COR-L47 (cell line): ENCODE measurements around the gene DUSP15.

ENCODE experiments used
- DNase-seq: peaks from one replicate; lab custom pipeline; 2025; lab: John Stamatoyannopoulos, UW

Gene DUSP15

GRCh38 chr20:31860390-31861134 is 9.8 kb downstream of the DUSP15 start:
- no peak for DNase-seq

GRCh38 chr20:31859998-31860380 is 10.3 kb downstream of the DUSP15 start:
- no peak for DNase-seq

- no peak for DNase-seq
These were observed 10.9 kb downstream of the DUSP15 start for GRCh38 chr20:31859266-31859997.

- DNase-seq, result no peak
These were observed 11.6 kb downstream of the DUSP15 start for GRCh38 chr20:31858760-31859083.

DNA sequence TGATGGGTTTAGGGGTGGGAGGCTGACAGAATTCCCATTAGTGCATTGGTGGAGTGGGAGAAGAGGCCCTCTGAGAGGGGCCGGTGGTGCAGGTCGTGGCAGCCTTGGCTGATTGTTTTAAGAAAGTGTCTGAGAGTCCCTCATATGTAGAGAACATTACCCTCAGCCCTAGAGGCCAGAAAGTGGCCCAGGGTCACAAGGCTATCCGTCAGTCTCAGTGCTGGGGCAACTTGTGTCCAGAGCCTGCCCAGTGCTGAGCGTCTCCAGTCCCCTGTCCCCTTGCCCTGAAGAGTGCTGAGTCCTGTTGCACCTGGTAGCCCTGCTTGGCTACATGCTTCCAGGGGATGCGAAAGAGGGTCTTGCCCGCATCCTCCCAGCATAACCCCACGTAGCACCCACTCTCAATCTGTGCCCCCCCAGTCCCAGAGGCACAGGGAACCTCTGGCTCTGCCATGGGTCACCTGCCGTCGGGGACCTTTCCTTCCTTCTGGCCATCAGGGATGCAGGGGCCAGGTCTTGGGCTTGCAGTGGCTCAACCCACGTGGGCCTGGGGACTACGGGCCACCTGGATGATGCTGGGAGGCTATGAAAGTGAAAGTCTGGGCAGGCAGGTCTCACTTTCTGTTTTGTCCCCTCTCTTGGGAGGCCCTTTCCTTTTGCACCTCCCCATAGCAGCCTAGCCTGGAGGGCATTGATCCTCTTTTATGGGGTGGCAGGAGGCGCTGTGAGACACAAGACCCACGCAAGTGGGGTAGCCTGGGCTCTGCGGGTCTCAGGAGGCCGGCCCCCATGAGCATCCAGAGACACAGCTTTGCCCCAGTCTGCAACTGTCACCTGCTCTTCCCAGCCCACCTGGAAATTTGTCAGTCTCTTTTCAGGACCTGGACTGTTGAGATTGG is 12.2 kb downstream of the DUSP15 start:
- no peak for DNase-seq

DNA sequence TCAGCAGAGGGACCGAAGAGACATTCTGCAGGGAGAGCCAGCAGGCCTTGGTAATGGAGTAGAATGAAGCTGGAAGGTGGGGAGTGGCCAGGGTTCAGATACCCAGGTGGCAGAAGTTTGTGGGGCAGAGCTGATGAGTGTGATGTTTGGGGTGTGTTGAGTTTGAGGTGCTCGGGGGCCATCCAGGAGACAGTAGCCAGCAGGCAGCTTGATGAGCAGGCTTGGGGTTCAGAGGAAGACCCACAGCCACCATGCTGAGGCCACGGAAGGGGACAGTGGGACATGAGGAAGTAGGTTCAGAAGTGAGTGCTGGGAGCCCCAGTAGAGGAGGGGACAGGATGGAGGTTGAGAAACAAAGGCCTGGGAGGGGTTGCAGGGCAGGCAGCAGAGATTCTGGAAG is 13.8 kb downstream of the DUSP15 start:
- no peak for DNase-seq

- DNase-seq, result no peak
These were observed 16.8 kb downstream of the DUSP15 start for GRCh38 chr20:31853481-31853880.

GRCh38 chr20:31851240-31851955 is 18.9 kb downstream of the DUSP15 start:
- no peak for DNase-seq

GRCh38 chr20:31849306-31849930 is 20.9 kb downstream of the DUSP15 start:
- DNase-seq, result peak; percentile 85

- no peak for DNase-seq
These were observed 22.0 kb downstream of the DUSP15 start for GRCh38 chr20:31848088-31848999.

DNA sequence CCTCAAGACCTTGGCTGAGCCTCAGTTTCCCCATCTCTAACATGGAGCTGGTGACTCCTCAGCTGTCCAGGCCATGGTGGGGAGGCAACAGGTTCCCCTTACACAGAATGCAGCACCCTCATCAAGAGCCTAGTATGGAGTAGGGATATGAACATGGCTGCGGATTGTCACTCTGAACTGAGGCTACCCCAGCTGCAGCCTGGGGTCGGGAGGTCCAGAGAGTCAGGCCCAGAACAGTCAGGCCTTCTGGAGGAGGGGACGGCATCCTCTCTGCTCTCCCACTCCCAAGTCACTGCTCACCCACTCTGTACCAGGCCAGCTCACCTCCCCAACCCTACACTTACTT is 23.6 kb downstream of the DUSP15 start:
- no peak for DNase-seq

DNA sequence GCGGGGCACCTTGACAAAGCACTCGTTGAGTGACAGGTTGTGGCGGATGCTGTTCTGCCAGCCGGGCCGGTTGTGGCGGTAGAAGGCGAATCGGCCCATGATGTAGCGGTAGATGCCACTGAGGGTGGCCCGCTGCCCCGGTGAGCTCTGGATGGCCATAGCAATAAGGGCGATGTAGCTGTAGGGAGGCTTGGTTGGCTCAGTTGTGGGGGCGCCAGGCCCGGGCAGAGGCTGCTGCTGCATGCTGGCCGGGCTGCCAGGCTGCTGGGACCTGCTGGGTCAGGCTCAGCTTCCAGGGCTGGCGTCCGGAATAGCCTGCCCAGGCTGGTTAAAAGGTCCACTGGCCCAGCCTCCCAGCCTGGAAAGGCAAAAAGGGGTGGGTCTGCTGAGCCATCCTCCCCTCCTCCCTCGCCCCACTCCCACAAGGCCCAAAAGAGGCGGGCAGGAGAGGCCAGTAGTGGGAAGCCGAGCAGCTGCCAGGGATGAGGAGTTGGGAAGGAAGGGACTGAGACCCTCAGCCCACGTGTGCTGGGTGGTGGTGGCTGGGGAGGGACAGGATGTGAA is 24.9 kb downstream of the DUSP15 start, which contains the start of gene FOXS1:
FOXS1 (minus strand) TSS at position 305 of the 564 bp plus-strand sequence; CDS start at position 243, 62 bp downstream.
- DNase-seq, result no peak

DNA sequence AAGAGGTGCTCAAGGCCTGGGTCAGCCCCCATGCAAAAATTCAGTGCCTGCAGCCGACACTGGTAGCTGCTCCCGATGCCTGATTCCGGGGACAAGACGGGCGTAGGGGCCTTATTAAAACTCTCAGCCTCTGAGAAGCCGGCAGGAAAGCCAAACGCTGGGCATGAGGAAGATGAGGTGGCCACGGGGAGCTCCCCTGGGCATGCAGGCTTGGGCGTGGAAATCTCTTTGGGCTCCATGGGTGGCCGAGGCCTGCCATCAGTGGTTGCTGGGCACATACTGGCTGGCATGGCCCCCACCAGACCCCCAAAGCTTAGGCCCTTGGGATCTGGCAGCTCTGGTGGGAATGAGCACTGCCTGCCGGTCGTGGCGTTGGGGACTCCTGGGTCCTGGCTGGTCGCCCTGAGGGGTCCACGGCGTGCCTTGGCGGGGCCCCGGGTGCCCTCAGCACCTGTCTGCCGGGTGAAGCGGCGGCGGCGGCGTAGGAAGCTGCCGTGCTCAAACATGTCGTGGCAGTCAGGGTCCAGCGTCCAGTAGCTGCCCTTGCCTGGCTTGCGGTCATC is 25.5 kb downstream of the DUSP15 start:
- DNase-seq, result no peak

DNA sequence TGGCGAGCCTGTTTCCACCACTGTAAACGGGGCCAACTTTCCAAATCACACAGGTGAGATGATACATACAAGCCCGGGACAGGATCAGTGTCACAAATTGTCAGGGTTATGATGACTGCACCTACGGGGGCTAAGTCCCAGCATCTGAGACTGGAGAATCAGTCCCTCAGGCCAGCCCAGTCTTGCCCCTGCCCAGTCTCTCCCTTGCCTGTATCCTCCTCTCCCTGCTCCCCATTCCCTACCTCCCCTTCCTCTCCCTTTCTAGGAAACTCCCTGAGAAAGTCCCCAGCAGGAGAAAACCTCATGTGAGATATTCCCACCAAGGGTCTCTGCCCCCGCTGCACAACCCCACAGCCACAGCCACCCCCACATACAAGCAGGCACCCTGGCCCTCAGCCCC is 26.4 kb downstream of the DUSP15 start:
- DNase-seq, result no peak

GRCh38 chr20:31843288-31843687 is 27.0 kb downstream of the DUSP15 start:
- no peak for DNase-seq

DNA sequence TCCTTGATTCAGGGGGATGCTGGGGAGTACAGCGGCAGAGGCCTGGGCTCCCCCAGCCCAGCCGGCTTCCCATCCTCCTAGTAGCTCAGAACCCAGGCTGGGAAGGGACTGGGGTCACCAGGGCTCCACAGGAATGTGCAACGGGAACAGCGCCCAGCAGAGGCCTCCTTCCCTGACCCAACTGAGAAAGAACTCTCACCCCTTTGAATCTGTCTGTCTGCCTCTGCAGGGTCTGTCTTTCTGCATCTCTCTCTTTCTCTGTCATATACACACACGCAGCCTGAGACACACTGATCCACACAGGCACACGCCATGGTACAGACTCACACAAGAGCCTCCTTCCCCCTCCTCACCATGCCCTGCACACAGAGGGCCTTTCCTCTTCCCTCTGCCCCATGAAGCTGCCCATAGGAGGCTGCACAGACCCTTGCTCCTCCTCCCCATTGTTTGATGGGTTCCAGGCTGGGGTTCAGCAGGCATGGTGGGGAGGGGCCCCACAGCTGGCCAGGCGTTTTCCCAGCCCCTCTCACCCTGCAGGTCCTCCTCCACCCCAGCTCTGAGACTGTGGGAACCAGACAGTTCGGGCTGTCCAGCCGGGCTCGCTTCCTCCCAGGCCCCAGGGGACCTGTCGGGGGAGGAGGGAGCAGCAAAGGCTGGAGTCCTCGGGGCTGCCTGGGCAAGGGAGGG is 27.7 kb downstream of the DUSP15 start:
- no peak for DNase-seq

DNA sequence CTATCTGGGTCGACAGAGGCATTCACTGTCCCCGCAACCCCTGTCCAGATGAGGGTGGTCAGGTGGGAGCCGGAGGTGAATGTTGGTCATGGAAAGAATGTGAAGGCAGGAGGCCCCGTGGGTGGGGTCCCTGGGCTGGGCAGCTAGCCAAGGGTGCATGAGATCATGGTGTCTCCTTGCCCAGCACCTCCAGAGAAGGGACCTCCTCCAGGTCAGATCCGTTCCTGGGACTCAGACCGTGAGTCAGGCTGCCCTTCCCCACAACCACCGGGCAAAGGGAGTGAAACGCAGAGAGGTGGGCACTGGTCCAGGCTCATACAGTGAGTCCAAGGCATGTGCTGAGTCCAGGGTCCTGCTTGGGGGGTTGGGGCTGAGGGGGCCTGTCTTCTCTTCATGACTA is 28.4 kb downstream of the DUSP15 start:
- no peak for DNase-seq

DNA sequence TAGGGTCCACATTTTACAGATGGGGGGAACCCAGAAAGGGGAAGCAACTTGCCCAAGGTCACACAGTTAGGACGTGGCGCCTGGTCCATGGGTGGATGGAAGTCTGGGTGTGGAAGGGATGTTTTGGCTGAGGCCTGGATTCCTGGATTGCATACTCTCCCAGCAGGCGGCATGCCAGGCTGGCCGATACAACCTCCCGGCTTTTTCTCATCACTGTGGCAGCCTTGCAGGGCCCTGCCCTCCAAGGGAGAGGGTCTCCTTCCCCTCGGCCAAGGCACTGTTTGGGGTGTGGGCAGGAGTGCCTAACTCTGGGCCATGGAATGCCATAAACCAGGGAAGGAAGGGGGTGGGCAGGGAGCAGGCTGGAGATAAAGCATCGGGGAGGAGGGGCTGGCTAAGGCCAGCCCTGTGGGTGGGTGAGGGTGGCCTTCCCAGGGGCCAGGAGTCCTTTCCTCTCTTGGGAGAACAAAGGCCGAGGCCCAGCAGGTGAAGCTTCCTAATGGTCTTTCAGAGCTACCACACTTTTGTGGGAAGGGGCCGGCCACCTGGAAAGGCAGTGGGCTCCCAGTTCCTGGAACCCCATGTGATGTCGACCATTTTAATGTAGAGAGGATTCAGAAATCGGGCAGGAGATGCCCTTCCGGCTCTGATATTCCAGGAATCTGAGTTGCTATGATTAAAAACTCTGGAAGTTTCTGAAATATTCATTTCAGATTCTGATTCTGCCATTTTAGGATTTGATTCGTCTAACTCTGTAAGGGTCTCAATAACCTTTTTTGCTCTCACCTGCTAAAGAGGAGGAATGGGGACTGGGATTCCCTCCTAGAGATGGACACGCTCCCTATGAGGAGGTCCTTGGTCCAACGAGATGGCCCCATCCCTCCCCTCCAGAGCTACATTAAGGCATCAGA is 29.2 kb downstream of the DUSP15 start:
- no peak for DNase-seq
